OCI-LY7 (cell line): ENCODE results near the gene BIRC2. TPM values are rescaled to one million over a fixed set of nuclear protein-coding genes. Genes with fewer than 3 reads are reported as not detected.

Experiments used
- BruUV-seq: library from RNA; stranded (reverse); fragments of 400-500 nt; replicated peaks from 2 replicates; lab custom pipeline; 2021; lab: Mats Ljungman, UMichigan
- CTCF ChIA-PET: fragments of 300-600 bp; sonication (Branson Sonifier 250); formaldehyde crosslinking; loops from one replicate; lab custom pipeline; 2022; ENCODE audit warnings: antibody characterized with exemption; ENCODE audit not compliant: unreplicated experiment; lab: Charles Lee
- POLR2A ChIA-PET: fragments of 300-600 bp; sonication (Branson Sonifier 250); formaldehyde crosslinking; loops from one replicate; lab custom pipeline; 2022; ENCODE audit warnings: antibody characterized with exemption; lab: Charles Lee
- DNase-seq: peaks from one replicate; pipeline ENCODE4 v3.0.0-alpha.2; 2015; ENCODE audit warnings: low spot score
- H2AFZ ChIP-seq: fragments of 200-600 bp; sonication (generic), shearing (Covaris generic); 2 replicates; pipeline ENCODE4 v1.6.1; 2014; ENCODE audit warnings: mild to moderate bottlenecking, antibody characterized with exemption, low read length, moderate library complexity
- H3K27ac ChIP-seq: fragments of 200-600 bp; sonication (generic); 2 replicates; pipeline ENCODE4 v1.5.1; 2014; ENCODE audit warnings: mixed run types, low read depth, mild to moderate bottlenecking, moderate library complexity, low read length, inconsistent platforms; ENCODE audit not compliant: poor library complexity, severe bottlenecking
- H3K36me3 ChIP-seq: fragments of 200-600 bp; sonication (generic); 2 replicates; pipeline ENCODE4 v1.6.1; 2014; ENCODE audit warnings: mild to moderate bottlenecking, antibody characterized with exemption, low read length, moderate library complexity, mixed read lengths; ENCODE audit not compliant: insufficient read depth
- H3K4me1 ChIP-seq: fragments of 200-600 bp; sonication (generic); 2 replicates; pipeline ENCODE4 v1.5.1; 2014; ENCODE audit warnings: mild to moderate bottlenecking, low read length; ENCODE audit not compliant: insufficient read depth, poor library complexity, severe bottlenecking
- H3K4me2 ChIP-seq: fragments of 200-600 bp; sonication (generic); 2 replicates; pipeline ENCODE4 v1.6.1; 2014; ENCODE audit warnings: mild to moderate bottlenecking, low read length
- H3K4me3 ChIP-seq: fragments of 200-600 bp; sonication (generic); 2 replicates; pipeline ENCODE4 v1.5.1; 2014; ENCODE audit warnings: mild to moderate bottlenecking, low read depth, low read length; ENCODE audit not compliant: poor library complexity, severe bottlenecking
- H3K79me2 ChIP-seq: fragments of 200-600 bp; sonication (generic); 2 replicates; pipeline ENCODE4 v1.6.1; 2016; ENCODE audit warnings: low read depth, mild to moderate bottlenecking, low read length, moderate library complexity, mixed read lengths; ENCODE audit not compliant: insufficient read depth
- H3K9me2 ChIP-seq: fragments of 200-600 bp; sonication (generic); 2 replicates; pipeline ENCODE4 v1.6.1; 2016; ENCODE audit warnings: mild to moderate bottlenecking, low read length, mixed read lengths; ENCODE audit not compliant: insufficient read depth
- H3K9me3 ChIP-seq: fragments of 200-600 bp; sonication (generic); 2 replicates; pipeline ENCODE4 v1.6.1; 2014; ENCODE audit warnings: mild to moderate bottlenecking, mixed run types, low read length, mixed read lengths
- H4K20me1 ChIP-seq: fragments of 200-600 bp; sonication (generic); 2 replicates; pipeline ENCODE4 v1.6.1; 2014; ENCODE audit warnings: mild to moderate bottlenecking, antibody characterized with exemption, low read length, moderate library complexity, mixed read lengths; ENCODE audit not compliant: insufficient read depth
- CTCF ChIP-seq: fragments of 200-600 bp; sonication (generic); conservative IDR thresholded peaks from 2 replicates; pipeline ENCODE4 v1.5.1; 2014; ENCODE audit warnings: mild to moderate bottlenecking, antibody characterized with exemption, low read length, moderate library complexity, mixed read lengths
- EZH2phosphoT487 ChIP-seq: fragments of 200-600 bp; sonication (generic); IDR thresholded peaks from 2 replicates; pipeline ENCODE4 v1.6.1; 2018; ENCODE audit warnings: low read depth, borderline replicate concordance, mild to moderate bottlenecking, mixed run types, antibody characterized with exemption, low read length, moderate library complexity, mixed read lengths
- intact Hi-C: fragments of 100-400 bp; cut with micrococcal nuclease; formaldehyde crosslinking; loops from one replicate; pipeline ENCODE4 v1.10.0; 2022; ENCODE audit not compliant: unreplicated experiment
- total RNA-seq, 2 experiments: library from RNA; depleted of rRNA in 1 of 2; stranded (reverse); fragments of >200 nt in 1 of 2; shearing (Covaris generic) in 1 of 2; gene quantifications; 2 replicates each; pipeline ENCODE4 v1.2.3, GENCODE V29; 2014 to 2022

BIRC2 gene
- total RNA-seq, 2 experiments from 2014 or later, result 36.1 to 38.0 TPM

- peak overlapping the region; percentile 92 for H2AFZ ChIP-seq
- no peak for TF ChIP-seq CTCF
- H3K9me3 ChIP-seq, result peaks cover 21% of the 10 kb centered on the region
- peak overlapping the region; percentile 82 for H3K27ac ChIP-seq
- no peaks in the 10 kb centered on the region for H4K20me1 ChIP-seq
- CTCF ChIA-PET, result interaction anchor here (0.7 to 1.8 kb wide), 4 partner anchors 12 to 18 kb away, joined by 3 to 10 read pairs (median 4); no protein-coding TSS in a partner anchor
- no peaks in the 10 kb centered on the region for H3K79me2 ChIP-seq
- peak; percentile 72 for DNase-seq
- peaks cover 40% of the 10 kb centered on the region for H3K4me1 ChIP-seq
- H3K4me2 ChIP-seq, result peak overlapping the region; percentile 68
- H3K4me3 ChIP-seq, result peak overlapping the region; percentile 39
- intact Hi-C loops, result loop anchor here (1.0 kb wide), 1 partner anchor 13 kb away; no protein-coding TSS in a partner anchor
- peaks cover 4% of the 10 kb centered on the region; the same call in 1 of the 2 replicates for H3K36me3 ChIP-seq
- POLR2A ChIA-PET, result interaction anchor here (0.5 to 5.0 kb wide), 15 partner anchors 9 to 303 kb away, joined by 3 to 76 read pairs (median 3); partner anchors contain the start of gene BIRC3
- H3K9me2 ChIP-seq, result no peaks in the 10 kb centered on the region
- TSS peak; percentile 89 for BruUV-seq
Measured at GRCh38 chr11:102306817-102307726, 39.9 kb upstream of the BIRC2 start.

- Histone ChIP-seq H3K79me2 (no peaks in the 10 kb centered on the region), H3K36me3 (peaks cover 4% of the 10 kb centered on the region; the same call in 1 of the 2 replicates), H3K4me1 (peaks cover 46% of the 10 kb centered on the region), H4K20me1 (no peaks in the 10 kb centered on the region), H3K27ac (peak overlapping the region; percentile 82), H2AFZ (0 out of 2 replicates have a peak overlapping the region, but pooled peaks have one; percentile 92), H3K9me2 (no peaks in the 10 kb centered on the region), H3K9me3 (peaks cover 15% of the 10 kb centered on the region; the same call in 1 of the 2 replicates), H3K4me3 (no peak overlapping the region), H3K4me2 (peak overlapping the region; percentile 68; the same call in 1 of the 2 replicates)
- no TSS peak for BruUV-seq
- TF ChIP-seq CTCF, result no peak
- no peak for TF ChIP-seq EZH2phosphoT487
- no peak for DNase-seq
- intact Hi-C loops, result loop anchor here (1.0 kb wide), 1 partner anchor 13 kb away; no protein-coding TSS in a partner anchor
- POLR2A ChIA-PET, result interaction anchor here (0.6 to 5.0 kb wide), 11 partner anchors 9 to 297 kb away, joined by 3 to 76 read pairs (median 3); partner anchors contain the start of gene BIRC3
- CTCF ChIA-PET, result interaction anchor here (1.0 to 1.3 kb wide), 2 partner anchors 16 to 18 kb away, joined by 3 to 5 read pairs; no protein-coding TSS in a partner anchor
Measured at GRCh38 chr11:102307727-102308038, 39.3 kb upstream of the BIRC2 start.
